ENCODE data around the gene CFAP410. TPM values are rescaled to one million over a fixed set of nuclear protein-coding genes. Genes with fewer than 3 reads are reported as not detected.

Gene CFAP410
- total and polyA plus RNA-seq, 2 donors (not counting 1 experiment from before 2014, with no cell fraction given) = 69.2 to 98.8 TPM

DNA sequence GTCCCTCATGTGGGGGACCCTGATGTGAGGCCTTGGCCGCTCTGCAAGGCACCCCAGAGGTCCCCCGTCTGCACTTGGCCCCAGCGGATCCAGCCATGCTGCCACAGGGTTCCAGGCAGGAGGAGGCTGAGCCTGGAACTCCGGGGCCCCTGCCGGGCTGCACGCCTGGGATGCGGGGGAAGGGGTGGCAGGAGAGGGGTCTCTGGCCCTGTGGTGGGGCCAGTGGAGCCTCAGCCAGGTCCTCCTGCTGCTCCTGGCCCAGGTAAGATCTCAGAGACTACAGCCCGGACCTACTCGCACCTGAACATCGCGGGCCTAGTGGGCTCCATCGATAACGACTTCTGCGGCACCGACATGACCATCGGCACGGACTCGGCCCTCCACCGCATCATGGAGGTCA lies 26.5 kb downstream of the CFAP410 start:
- no peaks in the 10 kb centered on the region for H3K4me1 ChIP-seq (ENCODE audit: control insufficient read depth in 2 of 2, insufficient read depth in 2 of 2, low read length in 2 of 2)
- H3K27ac Mint-ChIP-seq = no peak overlapping the region
- H3K9me3 Mint-ChIP-seq (ENCODE audit: insufficient read depth) = no peaks in the 10 kb centered on the region
- no peaks in the 10 kb centered on the region for H3K27me3 Mint-ChIP-seq
- H3K4me3 ChIP-seq (ENCODE audit: control extremely low read depth in 1 of 5, extremely low read depth in 1 of 5, insufficient read depth in 1 of 5, low read depth in 2 of 5, low read length in 4 of 5) = no peak overlapping the region
- no peak overlapping the region for H3K4me2 ChIP-seq (replicated peaks; ENCODE audit: low read depth, low read length, poor library complexity, severe bottlenecking)
- no peak overlapping the region for H3K4me3 Mint-ChIP-seq
- no peak overlapping the region for H3K9ac ChIP-seq (ENCODE audit: low read length)
- ATAC-seq (ENCODE audit: low read depth) (no peak), DNase-seq (no peak)
- peaks cover 84% of the 10 kb centered on the region for H4K20me1 ChIP-seq (ENCODE audit: control insufficient read depth, insufficient read depth, low read length, poor library complexity, severe bottlenecking)
- no peak overlapping the region for H3K27ac ChIP-seq (ENCODE audit: low read length in 2 of 2)
- TF ChIP-seq EZH2 (IDR thresholded peaks at IDR 0.05; ENCODE audit: borderline replicate concordance, insufficient read depth, low read depth, low read length, poor library complexity, severe bottlenecking) = no peak
- no peak for TF ChIP-seq CTCF (IDR thresholded peaks at IDR 0.05)
- ChIA-PET POLR2A (no interaction called here), CTCF (no interaction called here)
- peaks cover 4 to 81% of the 10 kb centered on the region in 2 experiments for H3K36me3 ChIP-seq (replicated peaks in 1 of 2; ENCODE audit: control extremely low read depth in 1 of 2, control insufficient read depth in 1 of 2, extremely low read depth in 1 of 2, insufficient read depth in 2 of 2, low read length in 1 of 2)
- intact Hi-C loops (cut with micrococcal nuclease) = no loop called here
- no peaks in the 10 kb centered on the region for H3K9me3 ChIP-seq (ENCODE audit: control extremely low read depth in 1 of 3, control insufficient read depth in 2 of 3, insufficient read depth in 1 of 3, low read length in 2 of 3)
- whole genome bisulfite sequencing (ENCODE audit: insufficient coverage) = 96% methylated on average over 19 of the region's 19 CpGs
- H3K4me1 Mint-ChIP-seq = no peaks in the 10 kb centered on the region
- H3K79me2 ChIP-seq (ENCODE audit: control insufficient read depth, insufficient read depth, low read length) = peaks cover 33% of the 10 kb centered on the region
- H2AFZ ChIP-seq (ENCODE audit: insufficient read depth, low read depth, low read length, poor library complexity, severe bottlenecking) = no peak overlapping the region
- no peaks in the 10 kb centered on the region for H3K27me3 ChIP-seq (replicated peaks in 1 of 4; ENCODE audit: control extremely low read depth in 1 of 4, control insufficient read depth in 3 of 4, insufficient read depth in 4 of 4, low read length in 3 of 4)

DNA sequence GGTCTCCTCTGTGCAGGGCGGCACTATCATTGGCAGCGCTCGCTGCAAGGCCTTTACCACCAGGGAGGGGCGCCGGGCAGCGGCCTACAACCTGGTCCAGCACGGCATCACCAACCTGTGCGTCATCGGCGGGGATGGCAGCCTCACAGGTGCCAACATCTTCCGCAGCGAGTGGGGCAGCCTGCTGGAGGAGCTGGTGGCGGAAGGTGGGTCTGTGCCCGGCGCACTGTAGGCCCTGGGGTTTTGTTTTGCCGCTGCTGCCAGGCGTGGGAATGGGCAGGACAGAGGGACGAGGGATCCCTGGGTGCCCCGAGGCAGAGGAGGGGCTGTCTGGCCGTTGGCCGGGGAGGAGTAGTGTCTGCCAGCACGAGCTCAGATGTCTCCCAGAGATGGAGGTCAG lies 27.1 kb downstream of the CFAP410 start:
- H3K27ac ChIP-seq (ENCODE audit: low read length in 2 of 2) = no peak overlapping the region
- ATAC-seq (ENCODE audit: low read depth) (no peak), DNase-seq (no peak)
- Mint-ChIP-seq H3K27ac (no peak overlapping the region), H3K4me3 (no peak overlapping the region), H3K4me1 (peaks cover 2% of the 10 kb centered on the region), H3K9me3 (ENCODE audit: insufficient read depth) (no peaks in the 10 kb centered on the region), H3K27me3 (no peaks in the 10 kb centered on the region)
- H3K79me2 ChIP-seq (ENCODE audit: control insufficient read depth, insufficient read depth, low read length) = peaks cover 39% of the 10 kb centered on the region
- H3K4me3 ChIP-seq (ENCODE audit: control extremely low read depth in 1 of 5, extremely low read depth in 1 of 5, insufficient read depth in 1 of 5, low read depth in 2 of 5, low read length in 4 of 5) = no peak overlapping the region
- H3K9ac ChIP-seq (ENCODE audit: low read length) = no peak overlapping the region
- POLR2A ChIA-PET = no interaction called here
- 97% methylated on average over 22 of the region's 22 CpGs for WGBS (ENCODE audit: insufficient coverage)
- peaks cover 4 to 80% of the 10 kb centered on the region in 2 experiments for H3K36me3 ChIP-seq (replicated peaks in 1 of 2; ENCODE audit: control extremely low read depth in 1 of 2, control insufficient read depth in 1 of 2, extremely low read depth in 1 of 2, insufficient read depth in 2 of 2, low read length in 1 of 2)
- no peaks in the 10 kb centered on the region for H3K4me1 ChIP-seq (ENCODE audit: control insufficient read depth in 2 of 2, insufficient read depth in 2 of 2, low read length in 2 of 2)
- TF ChIP-seq EZH2 (IDR thresholded peaks at IDR 0.05; ENCODE audit: borderline replicate concordance, insufficient read depth, low read depth, low read length, poor library complexity, severe bottlenecking) = no peak
- TF ChIP-seq CTCF (IDR thresholded peaks at IDR 0.05) = no peak
- H3K4me2 ChIP-seq (replicated peaks; ENCODE audit: low read depth, low read length, poor library complexity, severe bottlenecking) = no peak overlapping the region
- no peaks in the 10 kb centered on the region for H3K9me3 ChIP-seq (ENCODE audit: control extremely low read depth in 1 of 3, control insufficient read depth in 2 of 3, insufficient read depth in 1 of 3, low read length in 2 of 3)
- no peak overlapping the region for H2AFZ ChIP-seq (ENCODE audit: insufficient read depth, low read depth, low read length, poor library complexity, severe bottlenecking)
- peaks cover 87% of the 10 kb centered on the region for H4K20me1 ChIP-seq (ENCODE audit: control insufficient read depth, insufficient read depth, low read length, poor library complexity, severe bottlenecking)
- intact Hi-C loops (cut with micrococcal nuclease) = no loop called here
- no peaks in the 10 kb centered on the region for H3K27me3 ChIP-seq (replicated peaks in 1 of 4; ENCODE audit: control extremely low read depth in 1 of 4, control insufficient read depth in 3 of 4, insufficient read depth in 4 of 4, low read length in 3 of 4)
- CTCF ChIA-PET = no interaction called here

Measured in B cell (primary cell).